ENCODE data around the gene ATP6V0A1.

- TF ChIP-seq MXI1 (conservative IDR thresholded peaks at IDR 0.05; ENCODE audit: poor library complexity, severe bottlenecking) = no peak
- TF ChIP-seq CTCF (IDR thresholded peaks at IDR 0.05; ENCODE audit: poor library complexity, severe bottlenecking) = no peak
- TF ChIP-seq EZH2 (IDR thresholded peaks at IDR 0.05; ENCODE audit: borderline replicate concordance, insufficient read depth, low read length, poor library complexity, severe bottlenecking) = no peak
- TF ChIP-seq SMC3 (conservative IDR thresholded peaks at IDR 0.05; ENCODE audit: poor library complexity) = no peak
Measured at GRCh38 chr17:42541041-42541833, 82.6 kb downstream of the ATP6V0A1 start.

All from neural cell (in vitro differentiated cells).